Hepatocyte (in vitro differentiated cells): ENCODE measurements around the gene ITSN1. TPM values are rescaled to one million over a fixed set of nuclear protein-coding genes. Genes with fewer than 3 reads are reported as not detected.

ENCODE experiments used
- DNase-seq: peaks from one replicate; pipeline ENCODE4 v3.0.0-alpha.2; 2016; ENCODE audit warnings: low spot score
- H2AFZ ChIP-seq: fragments of 200-600 bp; sonication (generic); 2 replicates; pipeline ENCODE4 v1.6.0; 2016; ENCODE audit warnings: antibody characterized with exemption, mild to moderate bottlenecking
- H3K27ac ChIP-seq: fragments of 200-600 bp; sonication (generic); 2 replicates; pipeline ENCODE4 v1.5.1; 2016; ENCODE audit warnings: mild to moderate bottlenecking
- H3K27me3 ChIP-seq: fragments of 200-600 bp; sonication (generic); 2 replicates; pipeline ENCODE4 v1.6.1; 2016
- H3K36me3 ChIP-seq: fragments of 200-600 bp; sonication (generic); replicated peaks from 2 replicates; pipeline ENCODE4 v1.5.1; 2016; ENCODE audit warnings: low read depth; ENCODE audit not compliant: insufficient read depth
- H3K4me1 ChIP-seq: fragments of 200-600 bp; sonication (generic); 2 replicates; pipeline ENCODE4 v1.5.1; 2016; ENCODE audit warnings: mild to moderate bottlenecking, moderate library complexity; ENCODE audit not compliant: insufficient read depth
- H3K4me2 ChIP-seq: fragments of 200-600 bp; sonication (generic); 2 replicates; pipeline ENCODE4 v1.6.0; 2016
- H3K4me3 ChIP-seq: fragments of 200-600 bp; sonication (generic); 2 replicates; pipeline ENCODE4 v1.5.1; 2016; ENCODE audit warnings: mild to moderate bottlenecking
- H3K79me2 ChIP-seq: fragments of 200-600 bp; sonication (generic); 2 replicates; pipeline ENCODE4 v1.6.0; 2017; ENCODE audit warnings: mild to moderate bottlenecking
- H3K9me2 ChIP-seq: fragments of 200-600 bp; sonication (generic); replicated peaks from 2 replicates; pipeline ENCODE4 v1.6.0; 2017; ENCODE audit warnings: mild to moderate bottlenecking; ENCODE audit not compliant: insufficient read depth
- H3K9me3 ChIP-seq: fragments of 200-600 bp; sonication (generic); 2 replicates; pipeline ENCODE4 v1.5.1; 2016; ENCODE audit warnings: low read depth, mild to moderate bottlenecking
- H4K20me1 ChIP-seq: fragments of 200-600 bp; sonication (generic); 2 replicates; pipeline ENCODE4 v1.6.0; 2016; ENCODE audit warnings: mild to moderate bottlenecking; ENCODE audit not compliant: insufficient read depth, poor library complexity, severe bottlenecking
- EZH2 ChIP-seq: fragments of 200-600 bp; sonication (generic); IDR thresholded peaks from 2 replicates; pipeline ENCODE4 v1.6.1; 2016; ENCODE audit warnings: antibody characterized with exemption, mild to moderate bottlenecking, borderline replicate concordance
- EZH2phosphoT487 ChIP-seq: fragments of 200-600 bp; sonication (generic); IDR thresholded peaks from one replicate; pipeline ENCODE4 v1.6.1; 2018; ENCODE audit warnings: antibody characterized with exemption, mild to moderate bottlenecking, low read depth, moderate library complexity; ENCODE audit not compliant: unreplicated experiment, severe bottlenecking
- WGBS: methylation state at CpG from one replicate; pipeline ENCODE4 v1.1.6; 2016; ENCODE audit warnings: low lambda C conversion rate; ENCODE audit errors: missing lambda C conversion rate; 5-methylcytosine and 5-hydroxymethylcytosine counted together
- polyA plus RNA-seq: library from polyadenylated mRNA; unstranded; fragments of >200 nt; fragmentation: Nextera tagmentation; extraction: Ambion mirVana; gene quantifications from 2 replicates; pipeline ENCODE4 v1.2.1, GENCODE V29; 2016
- total RNA-seq: library from RNA; depleted of rRNA; stranded (reverse); fragments of >200 nt; gene quantifications from 2 replicates; pipeline ENCODE4 v1.2.3, GENCODE V29; 2014
- TF ChIP-seq, protein P1 (sequence below): fragments of 200-600 bp; sonication (generic); IDR thresholded peaks from 2 replicates; pipeline ENCODE4 v1.5.1; 2016; ENCODE audit warnings: antibody characterized with exemption, mild to moderate bottlenecking; ENCODE audit not compliant: poor library complexity

The ITSN1 gene
- total and polyA plus RNA-seq, 2 experiments from 2014 or later = 43.6 to 46.0 TPM

DNA sequence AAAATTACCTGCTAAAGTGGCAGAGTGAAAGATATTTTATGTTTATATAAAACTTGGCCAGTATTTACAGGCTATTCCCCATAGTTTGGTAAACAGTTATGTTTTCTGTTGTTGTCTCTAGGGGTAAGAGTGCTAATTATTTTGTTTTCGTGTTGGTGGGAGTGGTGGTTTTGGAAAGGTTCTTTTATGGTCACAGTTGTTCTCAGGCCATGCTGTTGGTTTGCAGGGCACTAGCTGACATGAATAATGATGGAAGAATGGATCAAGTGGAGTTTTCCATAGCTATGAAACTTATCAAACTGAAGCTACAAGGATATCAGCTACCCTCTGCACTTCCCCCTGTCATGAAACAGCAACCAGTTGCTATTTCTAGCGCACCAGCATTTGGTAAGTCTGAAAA lies 92.5 kb downstream of the ITSN1 start:
- Histone ChIP-seq H3K27ac (no peak overlapping the region), H3K36me3 (no peaks in the 10 kb centered on the region), H3K4me1 (peaks cover 8% of the 10 kb centered on the region), H3K27me3 (no peaks in the 10 kb centered on the region), H3K9me3 (no peaks in the 10 kb centered on the region), H3K79me2 (no peaks in the 10 kb centered on the region), H3K4me3 (no peak overlapping the region), H4K20me1 (no peaks in the 10 kb centered on the region), H3K4me2 (no peak overlapping the region), H2AFZ (no peak overlapping the region), H3K9me2 (no peaks in the 10 kb centered on the region)
- DNase-seq = no peak
- TF ChIP-seq EZH2phosphoT487 (no peak), EZH2 (no peak)
- TF ChIP-seq, protein P1, sequence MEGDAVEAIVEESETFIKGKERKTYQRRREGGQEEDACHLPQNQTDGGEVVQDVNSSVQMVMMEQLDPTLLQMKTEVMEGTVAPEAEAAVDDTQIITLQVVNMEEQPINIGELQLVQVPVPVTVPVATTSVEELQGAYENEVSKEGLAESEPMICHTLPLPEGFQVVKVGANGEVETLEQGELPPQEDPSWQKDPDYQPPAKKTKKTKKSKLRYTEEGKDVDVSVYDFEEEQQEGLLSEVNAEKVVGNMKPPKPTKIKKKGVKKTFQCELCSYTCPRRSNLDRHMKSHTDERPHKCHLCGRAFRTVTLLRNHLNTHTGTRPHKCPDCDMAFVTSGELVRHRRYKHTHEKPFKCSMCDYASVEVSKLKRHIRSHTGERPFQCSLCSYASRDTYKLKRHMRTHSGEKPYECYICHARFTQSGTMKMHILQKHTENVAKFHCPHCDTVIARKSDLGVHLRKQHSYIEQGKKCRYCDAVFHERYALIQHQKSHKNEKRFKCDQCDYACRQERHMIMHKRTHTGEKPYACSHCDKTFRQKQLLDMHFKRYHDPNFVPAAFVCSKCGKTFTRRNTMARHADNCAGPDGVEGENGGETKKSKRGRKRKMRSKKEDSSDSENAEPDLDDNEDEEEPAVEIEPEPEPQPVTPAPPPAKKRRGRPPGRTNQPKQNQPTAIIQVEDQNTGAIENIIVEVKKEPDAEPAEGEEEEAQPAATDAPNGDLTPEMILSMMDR = no peak
- WGBS = 90% methylated on average over 2 of the region's 2 CpGs

DNA sequence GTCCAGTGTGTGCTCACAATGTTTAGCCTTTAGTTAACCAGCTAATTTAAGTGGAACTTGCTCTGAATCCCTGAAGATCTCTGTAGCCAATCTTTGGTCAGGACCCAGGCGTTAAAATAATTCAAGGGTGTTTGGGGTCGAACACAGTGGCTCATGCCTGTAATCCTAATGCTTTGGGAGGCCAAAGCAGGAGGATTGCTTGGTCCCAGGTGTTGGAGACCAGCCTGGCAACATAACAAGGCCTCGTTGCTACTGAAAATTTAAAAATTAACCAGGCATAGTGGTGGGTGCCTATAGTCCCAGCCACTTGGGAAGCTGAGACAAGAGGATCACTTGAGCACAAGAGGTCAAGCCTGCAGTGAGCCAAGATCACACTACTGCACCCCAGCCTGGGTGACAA lies 94.3 kb downstream of the ITSN1 start:
- Histone ChIP-seq H3K9me2 (no peaks in the 10 kb centered on the region), H3K9me3 (no peaks in the 10 kb centered on the region), H3K4me2 (no peak overlapping the region), H3K27ac (no peak overlapping the region), H3K4me1 (peaks cover 6% of the 10 kb centered on the region), H3K36me3 (no peaks in the 10 kb centered on the region), H3K27me3 (no peaks in the 10 kb centered on the region), H3K79me2 (no peaks in the 10 kb centered on the region), H2AFZ (no peak overlapping the region), H4K20me1 (no peaks in the 10 kb centered on the region), H3K4me3 (no peak overlapping the region)
- no peak for DNase-seq
- 68% methylated on average over 3 of the region's 3 CpGs for WGBS
- TF ChIP-seq EZH2 (no peak), EZH2phosphoT487 (no peak)
- TF ChIP-seq, protein P1 = no peak

DNA sequence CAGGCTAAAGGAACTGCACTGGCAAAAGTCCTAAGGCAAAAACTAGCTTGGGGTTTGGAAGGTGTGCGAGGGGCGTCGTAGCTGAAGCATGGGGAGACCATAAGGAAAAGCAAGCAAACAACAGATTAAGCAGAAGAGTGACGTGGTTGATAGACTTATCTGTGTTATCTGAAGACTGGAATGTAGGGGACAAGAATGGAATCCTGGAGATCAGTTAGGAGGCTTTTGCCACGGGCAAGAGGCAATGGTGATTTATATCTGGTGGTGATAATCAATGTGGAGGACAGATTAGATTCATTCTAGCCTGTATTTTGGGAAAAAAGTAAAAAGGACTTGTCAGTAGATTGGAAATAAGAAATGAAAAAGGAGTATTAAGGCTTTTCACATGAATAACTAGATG lies 97.4 kb downstream of the ITSN1 start:
- no peak for TF ChIP-seq EZH2
- TF ChIP-seq, protein P1 = no peak
- TF ChIP-seq EZH2phosphoT487 = no peak
- Histone ChIP-seq H3K27me3 (no peaks in the 10 kb centered on the region), H3K27ac (no peak overlapping the region), H3K4me3 (no peak overlapping the region), H2AFZ (no peak overlapping the region), H4K20me1 (no peaks in the 10 kb centered on the region), H3K9me2 (no peaks in the 10 kb centered on the region), H3K36me3 (no peaks in the 10 kb centered on the region), H3K4me2 (no peak overlapping the region), H3K9me3 (no peaks in the 10 kb centered on the region), H3K79me2 (no peaks in the 10 kb centered on the region), H3K4me1 (no peaks in the 10 kb centered on the region)
- no peak for DNase-seq
- WGBS = 59% methylated on average over 5 of the region's 5 CpGs

DNA sequence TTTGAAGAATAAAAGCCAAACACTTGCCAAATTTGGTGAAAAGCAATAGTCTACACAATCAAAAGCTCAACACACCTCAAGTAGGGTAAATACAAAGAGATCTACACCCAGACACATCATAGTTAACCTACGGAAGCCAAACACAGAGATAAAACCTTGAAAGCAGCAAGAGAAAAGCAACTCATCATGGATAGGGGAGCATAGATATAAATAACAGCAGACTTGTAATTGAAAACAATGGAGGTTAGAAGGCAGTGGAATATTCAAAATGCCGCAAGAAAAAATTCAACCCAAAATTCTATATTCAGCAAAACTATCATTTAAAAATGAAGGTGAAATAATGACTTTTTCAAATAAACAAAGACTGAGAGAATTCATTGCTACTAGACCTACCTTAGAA lies 105.1 kb downstream of the ITSN1 start:
- H3K9me3 ChIP-seq = peaks cover 17% of the 10 kb centered on the region
- H3K9me2 ChIP-seq = no peaks in the 10 kb centered on the region
- H3K4me2 ChIP-seq = no peak overlapping the region
- H3K27me3 ChIP-seq = no peaks in the 10 kb centered on the region
- TF ChIP-seq EZH2 = no peak
- TF ChIP-seq EZH2phosphoT487 = no peak
- TF ChIP-seq, protein P1 = no peak
- DNase-seq = no peak
- H3K27ac ChIP-seq = no peak overlapping the region
- no peaks in the 10 kb centered on the region for H3K36me3 ChIP-seq
- 100% methylated on average over 2 of the region's 2 CpGs for WGBS
- no peak overlapping the region for H2AFZ ChIP-seq
- H4K20me1 ChIP-seq = no peaks in the 10 kb centered on the region
- H3K79me2 ChIP-seq = peaks cover 4% of the 10 kb centered on the region
- no peak overlapping the region for H3K4me3 ChIP-seq
- no peaks in the 10 kb centered on the region for H3K4me1 ChIP-seq
